Inferior parietal cortex (tissue), 1 donor: ENCODE results near the gene FHL2.

Experiments
- DNase-seq: peaks from one replicate; pipeline ENCODE4 v3.0.0-alpha.2; 2016; ENCODE audit errors: extremely low spot score

The FHL2 gene

DNA sequence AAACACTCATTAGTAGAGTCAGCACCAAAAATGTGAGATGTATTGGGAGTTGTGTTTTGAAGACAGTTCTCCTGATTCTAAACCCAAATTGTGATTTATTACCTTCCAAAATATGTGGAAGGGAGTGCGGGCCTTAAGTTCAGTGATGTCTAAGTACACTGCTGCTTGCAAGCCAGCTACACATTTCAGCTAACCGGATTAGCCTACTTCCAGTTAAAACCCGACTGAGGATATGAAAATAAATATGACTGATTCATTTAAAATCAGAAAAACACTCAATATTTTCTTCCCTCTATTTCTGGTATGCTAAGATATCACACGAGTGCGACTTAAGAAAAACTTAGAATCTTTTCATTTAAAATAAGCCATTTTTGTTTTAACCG lies 907 bp downstream of the FHL2 start:
- DNase-seq: no peak

GRCh38 chr2:105397025-105397722 lies 1.7 kb downstream of the FHL2 start:
- DNase-seq: no peak

- DNase-seq: no peak
These were observed 2.4 kb downstream of the FHL2 start for GRCh38 chr2:105396254-105397024.

GRCh38 chr2:105395691-105396090 lies 3.2 kb downstream of the FHL2 start:
- no peak for DNase-seq

GRCh38 chr2:105394951-105395611 lies 3.8 kb downstream of the FHL2 start:
- no peak for DNase-seq

DNA sequence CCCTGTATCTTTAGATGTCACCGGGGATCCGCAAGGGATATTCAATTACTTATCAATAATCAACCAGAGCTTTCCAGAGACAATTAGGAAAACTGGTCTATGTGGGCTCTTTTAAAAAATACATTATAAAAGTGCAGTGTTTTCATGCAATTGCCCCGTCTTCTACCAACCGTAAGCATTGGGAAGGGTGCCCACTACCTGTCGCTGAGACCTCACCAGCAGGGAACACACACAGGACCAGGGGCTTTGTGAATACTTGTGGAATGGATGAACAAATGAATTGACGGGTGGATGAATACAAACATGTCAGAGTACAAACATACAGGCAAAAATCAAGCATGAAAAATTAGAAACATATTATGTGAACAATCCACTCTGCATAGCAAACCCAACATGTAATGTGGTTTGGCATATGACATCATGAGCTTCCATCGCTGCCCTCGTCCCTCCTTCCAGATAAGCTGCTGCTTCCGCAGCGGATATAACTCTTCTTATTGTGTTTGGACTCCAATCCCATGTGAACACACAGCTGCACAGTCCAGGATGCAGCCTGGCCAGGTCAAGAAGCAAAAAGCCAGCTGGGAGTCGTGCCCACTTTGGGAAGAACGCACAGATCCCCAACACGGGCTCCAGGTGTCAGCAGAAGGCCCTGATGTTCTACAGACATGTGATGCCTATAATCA lies 5.3 kb downstream of the FHL2 start:
- DNase-seq: no peak

DNA sequence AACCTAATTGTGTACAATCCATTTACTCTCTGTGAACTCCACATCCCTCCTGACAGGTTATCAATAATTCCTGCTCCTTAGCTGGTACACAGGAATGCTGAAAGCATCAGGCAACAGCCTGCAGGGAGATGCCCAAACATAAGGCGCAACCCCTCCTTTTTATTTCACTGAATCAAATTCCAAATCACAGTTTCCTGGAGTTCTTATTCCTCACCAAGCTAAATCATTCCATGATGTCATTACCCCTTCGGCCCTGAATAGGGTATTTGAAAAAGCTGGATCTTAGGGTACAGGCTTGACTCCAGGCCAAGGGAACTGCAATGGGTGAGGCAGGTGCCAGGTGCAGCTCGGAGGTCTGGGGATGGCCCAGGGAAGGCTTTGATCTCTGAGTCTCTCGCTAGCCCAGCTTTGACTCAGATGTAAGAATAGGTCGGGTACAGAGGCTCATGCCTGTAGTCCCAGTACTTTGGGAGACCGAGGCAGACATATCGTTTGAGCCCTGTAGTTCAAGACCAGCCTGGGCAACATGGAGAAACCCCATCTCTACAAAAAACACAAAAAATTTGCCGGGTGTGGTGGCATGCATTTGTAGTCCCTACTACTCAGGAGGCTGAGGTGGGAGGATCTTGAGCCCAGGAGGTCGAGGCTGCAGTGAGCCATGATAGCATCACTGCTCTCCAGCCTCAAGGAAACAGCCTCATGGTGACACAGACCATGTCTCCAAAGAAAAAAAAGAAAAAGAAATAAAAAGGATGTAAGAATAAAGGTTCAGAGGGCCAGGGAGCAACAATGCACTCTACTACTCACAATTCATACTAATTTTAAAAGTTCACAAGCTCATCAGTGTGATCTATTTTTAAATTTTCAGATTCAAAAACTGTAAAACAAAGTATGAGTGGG lies 6.8 kb downstream of the FHL2 start:
- DNase-seq: no peak

DNA sequence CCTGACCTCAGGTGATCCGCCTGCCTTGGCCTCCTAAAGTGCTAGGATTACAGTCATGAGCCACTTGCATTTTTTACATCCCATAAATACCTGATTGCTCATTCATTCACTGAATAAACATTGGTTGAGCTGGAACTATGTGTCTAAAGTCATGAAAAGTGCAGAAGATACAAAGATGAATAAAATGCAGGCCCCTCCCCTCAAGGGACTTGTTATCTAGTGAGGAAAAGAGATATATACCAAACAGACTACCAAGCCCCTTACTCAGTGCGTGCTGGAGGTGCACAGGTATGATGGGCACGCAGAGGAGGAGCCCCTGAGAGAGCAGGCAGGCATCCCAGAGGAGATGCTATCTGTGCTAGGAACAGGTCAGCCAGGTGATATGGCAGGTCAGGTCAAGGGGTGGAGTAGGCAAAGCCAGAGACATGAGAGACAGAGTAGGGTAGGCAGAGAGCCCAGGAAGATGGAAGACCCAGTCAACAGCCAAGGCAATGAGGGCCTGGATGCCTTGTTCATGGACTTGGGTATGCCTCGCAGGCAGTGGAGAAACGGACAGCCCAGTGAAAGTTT lies 7.7 kb downstream of the FHL2 start:
- DNase-seq: no peak

DNA sequence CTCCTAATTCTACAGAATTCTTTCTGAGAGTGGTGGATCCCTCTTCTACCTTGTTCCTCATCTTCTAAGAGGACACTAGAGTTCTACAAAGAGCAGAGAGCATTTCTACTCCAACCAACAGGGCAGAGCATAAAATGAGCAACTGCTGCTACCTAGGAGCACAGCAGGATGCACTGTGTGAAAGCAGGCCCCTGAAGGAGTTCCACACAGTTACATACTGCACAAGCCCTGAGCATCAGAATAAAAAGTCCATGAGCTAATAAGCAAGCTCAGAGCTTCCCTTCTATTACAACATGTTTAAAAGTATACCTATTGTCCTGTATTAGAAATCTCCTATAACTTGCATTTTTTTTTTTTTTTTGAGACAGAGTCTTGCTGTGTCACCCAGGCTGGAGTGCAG lies 8.4 kb downstream of the FHL2 start:
- DNase-seq: no peak

GRCh38 chr2:105388971-105389381 lies 9.9 kb downstream of the FHL2 start:
- no peak for DNase-seq

DNA sequence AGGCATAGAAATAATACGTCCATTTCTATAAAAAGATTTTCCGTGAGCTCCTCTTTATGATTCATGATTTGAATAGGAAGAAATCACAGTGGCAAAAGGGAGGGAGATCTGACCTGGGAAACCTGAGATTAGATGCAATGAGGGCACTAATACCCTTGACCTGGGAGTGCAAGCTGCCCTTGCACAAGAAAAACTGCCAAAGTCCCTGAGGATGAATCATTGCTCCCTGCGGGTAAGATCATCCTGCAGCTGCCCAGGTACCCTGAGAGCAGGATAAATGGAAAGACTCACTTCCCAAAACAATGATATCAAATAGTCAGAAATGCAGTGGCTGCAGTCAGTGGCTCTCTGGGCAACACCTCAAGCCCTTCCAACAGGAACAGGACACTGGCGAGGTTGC lies 11.6 kb downstream of the FHL2 start:
- no peak for DNase-seq

- DNase-seq: no peak
These were observed 12.9 kb downstream of the FHL2 start for GRCh38 chr2:105385731-105386540.

DNA sequence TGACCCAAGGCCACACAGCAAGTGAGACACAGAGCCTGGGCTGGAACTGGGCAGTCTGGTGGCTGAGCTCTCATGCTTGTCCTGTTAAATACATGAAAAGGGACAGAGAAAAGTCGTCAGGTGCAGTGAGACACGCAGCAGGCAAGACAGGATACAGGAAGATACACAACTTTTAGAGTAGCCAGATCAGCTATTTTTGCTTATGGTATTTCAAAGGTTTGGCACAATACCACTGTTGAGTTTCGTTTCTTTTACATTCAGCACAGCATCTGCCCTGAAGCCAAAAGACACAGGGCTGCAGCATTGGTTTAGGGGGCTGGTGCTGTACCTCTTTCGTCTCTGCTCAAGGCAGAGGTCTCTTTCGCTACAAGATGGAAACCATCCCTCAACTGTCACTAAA lies 14.0 kb downstream of the FHL2 start:
- no peak for DNase-seq

- DNase-seq: no peak
These were observed 14.6 kb downstream of the FHL2 start for GRCh38 chr2:105384216-105384615.

GRCh38 chr2:105383432-105384166 lies 15.3 kb downstream of the FHL2 start:
- no peak for DNase-seq

- no peak for DNase-seq
These were observed 16.7 kb downstream of the FHL2 start for GRCh38 chr2:105382177-105382576.

GRCh38 chr2:105381101-105381668 lies 17.7 kb downstream of the FHL2 start:
- DNase-seq: no peak

- no peak for DNase-seq
These were observed 18.3 kb downstream of the FHL2 start for GRCh38 chr2:105380432-105381100.
